Epithelial cell of prostate (primary cell): ENCODE results near the gene CD300A.
"Not testable (repeated sequence)": the region's sequence is repeated elsewhere in the genome, so short reads cannot be mapped to it uniquely, and the experiment has no call there.

Source experiments
- DNase-seq: peaks from one replicate; pipeline ENCODE4 v3.0.0-alpha.2; 2011; ENCODE audit warnings: low read depth, low spot score
- H3K27ac ChIP-seq: fragments of 450-650 bp; 2 replicates; pipeline ENCODE4 v1.5.1; 2017; ENCODE audit warnings: mild to moderate bottlenecking

The CD300A gene

DNA sequence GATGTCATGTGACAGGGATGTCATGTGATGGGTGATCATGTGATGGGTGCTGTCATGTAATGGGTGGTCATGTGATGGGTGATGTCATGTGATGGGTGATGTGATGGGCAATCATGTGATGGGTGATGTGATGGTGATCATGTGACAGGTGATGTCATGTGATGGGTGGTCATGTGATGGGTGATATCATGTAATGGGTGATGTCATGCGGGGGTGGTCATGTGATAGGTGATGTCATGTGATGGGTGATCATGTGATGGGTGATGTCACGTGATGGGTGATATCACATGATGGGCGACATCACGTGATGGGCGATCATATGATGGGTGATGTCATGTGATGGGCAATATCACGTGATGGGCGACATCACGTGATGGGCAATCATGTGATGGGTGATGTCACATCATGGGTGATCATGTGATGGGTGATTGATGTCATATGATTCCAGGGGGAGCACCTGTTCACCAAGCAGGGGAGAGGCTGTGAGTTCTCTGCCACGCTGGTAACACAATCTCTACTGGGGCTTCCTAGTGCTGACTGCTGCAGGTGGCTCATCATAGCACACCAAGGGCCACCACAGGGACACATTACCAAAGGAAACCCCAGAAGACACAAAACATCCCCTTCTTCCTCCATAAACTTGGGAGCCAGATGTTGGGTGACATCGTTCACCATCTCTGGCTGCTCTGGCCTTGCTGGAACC lies 48.3 kb downstream of the CD300A start:
- no peak for DNase-seq
- no peak overlapping the region for H3K27ac ChIP-seq

DNA sequence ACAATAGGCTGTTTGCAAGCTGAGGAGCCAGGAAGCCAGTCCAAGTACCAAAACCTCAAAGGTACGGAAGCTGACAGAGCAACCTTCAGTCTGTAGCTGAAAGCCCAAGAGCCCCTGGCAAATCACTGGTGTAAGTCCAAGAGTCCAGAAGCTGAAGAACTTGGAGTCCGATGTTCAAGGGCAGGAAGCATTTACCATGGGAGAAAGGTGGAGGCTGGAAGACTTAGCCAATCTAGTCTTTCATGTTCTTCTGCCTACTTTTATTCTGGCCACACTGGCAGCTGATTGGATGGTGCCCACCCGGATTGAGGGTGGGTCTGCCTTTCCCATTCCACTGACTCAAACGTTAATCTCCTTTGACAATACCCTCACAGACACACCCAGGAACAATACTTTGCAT lies 49.5 kb downstream of the CD300A start:
- no peak for DNase-seq
- H3K27ac ChIP-seq: no peak overlapping the region

DNA sequence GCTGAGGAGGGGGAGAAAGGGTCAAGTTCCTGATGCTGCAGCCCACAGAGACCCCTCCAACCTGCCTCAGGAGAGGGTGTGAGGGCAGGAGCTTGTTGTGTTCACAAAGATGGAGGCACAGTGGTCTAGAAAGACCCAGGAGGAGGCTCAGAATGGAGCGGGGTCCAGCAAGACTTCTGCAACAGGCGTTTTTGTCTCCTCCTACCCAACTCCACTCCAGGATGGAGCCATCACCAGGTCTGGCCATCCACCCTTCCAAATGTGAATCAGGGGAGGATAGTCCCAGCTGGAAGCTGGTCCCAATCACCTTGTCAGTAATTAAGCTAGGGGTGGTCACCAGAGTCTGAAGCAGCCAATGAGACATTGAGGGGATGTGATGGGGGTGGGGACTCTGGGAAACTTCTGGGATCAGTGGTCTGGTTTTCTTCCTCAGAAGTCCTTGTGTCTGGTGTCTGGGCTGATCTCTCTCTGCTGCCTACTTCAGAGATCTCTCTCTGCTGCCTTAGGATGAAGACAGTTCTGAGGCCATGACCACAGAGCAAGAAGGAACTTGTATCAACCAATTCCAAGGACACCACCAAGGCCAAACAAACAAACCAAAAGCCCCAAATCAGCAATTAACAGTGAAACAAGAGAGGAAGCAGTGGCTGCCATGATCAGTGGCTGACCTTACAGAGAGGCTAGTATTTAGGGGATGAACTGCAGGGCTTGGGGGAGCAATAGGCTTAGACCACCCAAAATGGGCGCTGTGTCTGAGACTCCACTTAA lies 50.3 kb downstream of the CD300A start:
- no peak overlapping the region for H3K27ac ChIP-seq
- no peak for DNase-seq

DNA sequence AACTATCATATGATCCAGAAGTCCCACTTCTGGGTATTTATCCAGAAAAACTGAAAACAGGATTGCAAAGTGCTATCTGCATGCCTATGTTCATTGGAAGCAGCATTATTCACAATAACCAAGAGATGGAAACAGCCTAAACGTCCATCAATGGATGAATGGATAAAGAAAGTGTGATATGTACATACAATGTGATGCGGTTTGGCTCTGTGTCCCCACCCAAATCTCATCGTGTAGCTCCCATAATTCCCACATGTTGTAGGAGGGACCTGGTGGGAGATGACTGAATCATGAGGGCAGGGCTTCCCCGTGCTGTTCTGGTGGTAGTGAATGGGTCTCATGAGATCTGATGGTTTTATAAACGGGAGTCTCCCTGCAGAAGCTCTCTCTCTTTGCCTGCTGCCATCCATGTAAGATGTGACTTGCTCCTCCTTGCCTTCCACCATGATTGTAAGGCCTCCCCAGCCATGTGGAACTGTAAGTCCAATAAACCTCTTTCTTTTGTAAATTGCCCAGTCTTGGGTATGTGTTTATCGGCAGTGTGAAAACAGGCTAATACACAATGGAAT lies 52.1 kb downstream of the CD300A start:
- H3K27ac ChIP-seq, DNase-seq: not testable (repeated sequence)

DNA sequence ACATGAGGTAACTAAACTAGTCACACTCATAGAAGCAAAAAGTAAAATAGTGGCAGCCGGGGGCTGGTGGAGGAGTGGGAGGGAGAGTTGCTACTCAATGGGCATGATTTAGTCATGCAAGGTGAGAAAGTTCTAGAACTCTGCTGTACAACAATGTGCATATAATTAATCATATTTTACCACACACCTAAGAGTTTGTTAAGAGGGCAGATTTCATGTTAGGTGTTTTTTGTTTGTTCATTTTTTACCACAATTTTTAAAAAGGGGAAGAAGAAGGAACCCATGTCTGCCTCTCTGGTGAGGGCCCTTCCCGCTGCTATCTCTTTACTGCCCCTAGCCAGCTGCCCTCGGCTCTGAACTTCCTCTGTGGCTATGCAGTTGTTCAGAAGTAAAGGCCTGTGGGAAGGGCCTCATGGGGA lies 53.6 kb downstream of the CD300A start:
- no peak overlapping the region for H3K27ac ChIP-seq
- no peak for DNase-seq

DNA sequence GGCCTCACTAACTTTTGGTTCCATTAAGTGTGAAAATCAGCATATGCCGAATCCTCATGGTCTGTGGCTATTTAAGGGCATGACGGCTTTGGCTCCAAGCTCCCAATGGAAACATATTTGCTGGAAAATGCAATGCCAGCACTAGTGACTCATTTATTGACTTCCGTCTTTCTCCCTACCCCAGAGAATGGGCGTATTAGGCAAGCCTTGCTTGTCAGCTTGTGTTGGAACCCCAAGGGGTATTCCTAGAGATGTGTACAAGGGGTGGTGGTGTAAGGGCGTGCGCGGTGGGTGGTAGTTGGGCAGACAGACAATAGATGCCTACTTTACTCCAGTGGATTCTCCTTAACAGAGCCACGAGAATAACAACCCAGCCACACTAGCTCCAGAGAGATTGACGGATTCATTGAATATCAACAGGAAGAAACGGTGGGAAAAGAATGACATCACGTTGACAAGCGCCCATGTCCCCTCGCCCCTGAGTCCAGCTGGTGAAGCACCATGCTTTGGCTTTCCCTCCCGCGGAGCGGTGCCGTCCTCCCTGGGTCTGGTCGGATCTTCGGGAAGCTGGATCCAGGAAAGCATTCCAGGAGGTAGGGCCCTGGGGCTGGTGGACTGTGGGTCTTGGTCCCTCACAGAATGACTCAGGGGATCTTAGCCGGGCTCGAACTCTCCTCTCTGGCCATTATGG lies 54.5 kb downstream of the CD300A start:
- no peak for DNase-seq
- no peak overlapping the region for H3K27ac ChIP-seq

DNA sequence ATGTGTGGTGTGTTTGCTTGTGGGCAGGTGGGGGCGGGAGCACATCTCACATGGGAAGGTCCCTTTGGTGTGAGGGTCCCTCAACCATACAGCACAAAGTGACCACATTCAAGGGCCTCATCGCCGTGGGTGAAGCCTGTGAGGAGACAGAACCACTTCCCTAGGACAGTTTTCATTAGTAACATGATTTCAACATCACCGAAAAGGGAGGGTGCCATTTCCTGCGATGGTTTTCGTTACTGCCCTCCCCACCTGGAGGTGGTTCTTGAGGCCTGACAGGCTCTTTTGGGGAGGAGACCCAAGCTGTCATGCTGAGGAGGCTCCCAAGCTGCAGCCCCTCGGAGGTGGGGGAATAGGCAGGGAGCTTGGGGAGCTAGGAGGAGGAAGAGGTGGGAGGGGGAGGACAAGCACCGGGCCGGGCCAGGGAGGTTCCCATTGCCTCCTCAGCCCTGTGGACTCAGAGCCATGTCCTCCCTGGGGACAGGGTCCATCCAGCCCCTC lies 55.3 kb downstream of the CD300A start:
- H3K27ac ChIP-seq: no peak overlapping the region
- DNase-seq: no peak

DNA sequence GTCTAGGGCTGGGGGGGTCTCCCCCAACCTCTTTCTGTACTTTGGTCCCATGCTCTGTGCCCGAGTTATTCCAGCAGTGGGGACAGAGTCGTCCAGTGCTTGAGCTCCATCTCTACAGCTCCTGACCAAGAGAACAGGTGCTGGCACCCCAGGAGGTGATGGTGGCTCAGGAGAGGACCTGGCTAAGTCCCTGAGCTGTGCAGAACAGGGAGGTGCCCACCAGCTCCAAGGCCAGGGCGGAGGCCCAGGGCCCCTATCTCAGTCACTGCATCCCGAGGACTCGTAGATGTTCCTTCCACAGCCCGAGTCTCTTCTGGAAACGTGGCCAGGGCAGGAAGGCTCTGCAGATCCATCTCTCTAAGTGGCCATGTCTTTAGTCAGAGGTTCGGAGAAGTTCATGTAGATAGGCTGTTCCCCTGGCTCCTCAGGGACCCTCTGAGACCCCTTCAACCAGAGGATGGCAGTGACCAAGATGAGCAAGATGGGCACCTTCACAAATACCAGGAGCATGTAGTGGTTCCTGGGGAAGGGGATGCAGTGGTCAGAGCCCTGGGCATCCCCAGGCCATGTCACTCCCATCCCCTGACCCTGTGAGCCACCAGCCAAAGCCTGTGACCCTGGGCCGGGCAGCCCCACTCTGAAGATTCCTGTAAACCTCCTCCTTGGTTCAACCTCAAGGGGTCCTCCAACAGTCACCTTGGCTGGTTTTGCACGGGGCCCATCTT lies 56.1 kb downstream of the CD300A start:
- H3K27ac ChIP-seq: no peak overlapping the region
- DNase-seq: no peak

DNA sequence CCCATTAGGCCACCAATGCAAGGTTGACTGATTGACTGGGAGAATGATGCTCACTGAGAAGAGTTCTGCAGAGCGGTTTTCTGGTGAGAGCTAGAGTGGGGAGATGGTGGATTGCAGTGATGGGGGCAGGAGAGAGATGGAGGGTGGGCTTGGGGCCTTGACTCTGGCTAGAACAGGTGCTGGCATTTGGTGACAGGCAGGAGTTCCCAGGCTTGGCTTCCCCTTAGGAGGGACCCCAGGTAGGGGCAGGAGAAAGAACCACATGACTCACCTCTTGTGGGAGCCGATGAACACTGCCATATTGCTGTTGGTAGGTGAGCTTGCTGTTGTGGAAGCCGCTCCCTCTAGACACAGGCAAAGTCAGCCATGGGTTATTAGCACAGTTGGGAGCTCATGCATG lies 56.9 kb downstream of the CD300A start:
- DNase-seq: no peak
- no peak overlapping the region for H3K27ac ChIP-seq

DNA sequence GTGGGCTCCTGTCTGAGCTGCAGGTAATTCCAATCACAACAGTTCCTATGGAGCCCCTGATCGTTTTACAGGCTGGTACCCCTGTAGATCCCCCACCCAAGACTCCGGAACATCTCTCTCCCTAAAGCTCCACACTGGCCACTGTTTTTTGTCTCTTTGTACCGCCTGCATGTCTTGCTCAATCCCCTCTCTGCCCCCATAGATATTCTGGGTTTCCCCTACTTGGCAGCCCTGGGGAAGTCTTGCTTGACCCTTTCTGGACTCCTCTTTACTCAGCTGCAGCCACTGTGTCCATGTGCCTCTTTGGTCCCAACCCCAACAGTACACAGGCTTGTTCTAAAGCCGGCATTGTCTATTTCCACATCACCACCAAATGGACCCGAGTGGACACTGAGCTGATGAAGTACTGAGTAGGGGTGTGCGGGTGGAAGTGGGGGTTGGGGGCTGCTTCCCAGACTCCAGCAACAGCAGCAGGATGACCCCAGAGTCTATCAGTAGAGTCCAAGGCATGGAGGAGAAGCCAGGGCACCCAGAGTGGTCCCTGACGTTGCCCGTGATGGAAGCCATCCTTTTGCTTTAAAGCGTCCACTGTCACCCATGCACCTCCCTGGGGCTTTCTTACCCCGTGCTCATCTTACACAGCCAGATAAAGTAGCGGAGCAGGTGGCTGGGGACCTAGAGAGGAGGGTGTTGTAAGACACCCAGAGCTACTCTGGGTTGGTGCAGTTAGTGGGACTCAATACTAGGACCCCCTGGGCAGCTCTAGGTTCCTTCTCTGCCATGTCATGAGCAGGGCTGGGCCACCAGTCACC lies 58.4 kb downstream of the CD300A start:
- H3K27ac ChIP-seq: no peak overlapping the region
- DNase-seq: no peak

DNA sequence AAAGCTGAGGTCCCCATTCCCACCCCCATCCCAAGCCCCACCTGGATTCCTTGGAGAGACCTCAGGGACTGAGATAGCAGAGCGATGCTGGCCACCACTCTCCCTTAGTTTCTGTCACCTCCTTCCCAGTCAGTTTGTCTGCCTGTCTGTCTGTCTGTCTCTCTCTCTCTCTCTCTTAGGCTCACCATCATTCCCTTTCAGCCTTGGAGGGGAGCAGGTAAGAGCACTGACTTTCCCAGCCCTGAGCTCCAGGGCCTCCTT lies 59.0 kb downstream of the CD300A start:
- DNase-seq: no peak
- H3K27ac ChIP-seq: no peak overlapping the region

DNA sequence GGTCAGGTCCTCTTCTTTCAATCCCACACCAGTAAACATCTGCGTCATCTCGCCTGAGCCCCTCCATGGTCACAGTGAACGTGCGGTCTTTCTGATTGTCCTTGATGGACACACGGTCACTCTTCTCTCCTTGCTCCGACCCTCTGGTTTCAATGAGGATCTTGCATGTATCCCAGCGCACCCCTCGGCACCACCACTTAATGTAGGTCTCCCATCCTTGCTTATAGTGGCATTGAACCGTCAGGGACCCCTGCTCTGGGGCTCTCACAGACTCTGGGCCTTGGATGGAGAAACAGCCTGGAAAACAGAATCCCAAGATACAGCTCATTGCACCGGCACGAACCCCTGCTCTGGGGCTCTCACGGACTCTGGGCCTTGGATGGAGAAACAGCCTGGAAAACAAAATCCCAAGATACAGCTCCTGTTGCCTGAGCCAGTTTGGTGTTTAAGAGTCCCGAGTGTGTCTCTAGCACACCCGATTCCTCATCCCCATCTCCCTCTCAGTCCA lies 59.4 kb downstream of the CD300A start:
- no peak for DNase-seq
- H3K27ac ChIP-seq: no peak overlapping the region

DNA sequence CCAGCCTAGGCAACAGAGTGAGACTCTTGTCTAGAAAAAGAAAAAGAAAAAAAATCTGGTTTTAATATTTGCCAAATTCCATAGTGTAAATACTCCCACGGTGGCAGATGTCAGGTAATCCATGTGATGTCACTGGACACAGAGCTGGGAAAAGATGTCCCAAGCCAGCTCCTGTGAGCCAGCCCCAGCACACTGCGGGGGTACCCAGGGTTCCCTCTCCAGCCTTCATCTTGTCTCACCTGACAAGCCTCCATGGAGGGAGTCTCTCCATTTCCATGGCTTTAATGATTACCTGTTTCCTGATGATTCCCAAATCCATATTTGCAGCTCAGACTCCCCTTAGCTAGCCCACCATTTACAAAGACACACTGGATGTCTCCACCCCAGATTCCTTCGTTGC lies 60.2 kb downstream of the CD300A start:
- H3K27ac ChIP-seq: no peak overlapping the region

DNA sequence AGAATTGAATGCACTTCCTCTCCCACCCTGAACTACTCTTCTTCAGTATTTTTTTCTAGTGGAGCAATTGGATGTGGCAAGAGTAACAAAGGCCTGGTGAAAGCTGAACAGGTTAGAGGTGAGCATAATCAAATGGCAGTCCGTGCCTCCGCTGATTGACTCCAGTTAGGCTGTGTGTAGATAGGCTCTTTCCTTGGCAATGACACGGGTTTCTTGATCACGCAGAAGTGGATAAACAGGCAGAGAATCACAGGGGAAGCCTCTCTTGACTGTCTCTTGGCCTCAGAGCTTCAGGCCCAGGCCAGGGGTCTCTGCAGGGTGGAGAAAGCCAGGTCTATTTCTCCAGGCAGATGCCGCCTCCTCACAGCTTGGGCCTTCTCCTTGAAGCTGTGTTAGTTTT lies 60.6 kb downstream of the CD300A start:
- DNase-seq: no peak

More for the DNA sequence above, 60.2 kb downstream of the CD300A start:
- DNase-seq: no peak

DNA sequence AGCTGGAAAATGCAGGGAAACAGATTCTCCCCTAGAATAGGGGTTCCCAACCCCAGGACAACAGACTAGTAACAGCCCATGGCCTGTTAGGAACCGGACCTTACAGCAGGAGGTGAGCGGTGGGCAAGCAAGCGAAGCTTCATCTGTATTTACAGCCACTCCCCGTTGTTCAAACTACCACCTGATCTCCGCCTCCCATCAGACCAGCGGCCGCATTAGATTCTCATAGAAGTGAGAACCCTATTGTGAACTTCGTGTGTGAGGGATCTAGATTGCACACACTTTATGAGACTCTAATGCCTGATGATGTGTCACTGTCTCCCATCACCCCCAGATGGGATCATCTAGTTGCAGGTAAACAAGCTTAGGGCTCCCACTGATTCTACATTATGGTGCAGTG lies 61.3 kb downstream of the CD300A start:
- no peak overlapping the region for H3K27ac ChIP-seq
- DNase-seq: no peak

More for the DNA sequence above, 60.6 kb downstream of the CD300A start:
- H3K27ac ChIP-seq: no peak overlapping the region

DNA sequence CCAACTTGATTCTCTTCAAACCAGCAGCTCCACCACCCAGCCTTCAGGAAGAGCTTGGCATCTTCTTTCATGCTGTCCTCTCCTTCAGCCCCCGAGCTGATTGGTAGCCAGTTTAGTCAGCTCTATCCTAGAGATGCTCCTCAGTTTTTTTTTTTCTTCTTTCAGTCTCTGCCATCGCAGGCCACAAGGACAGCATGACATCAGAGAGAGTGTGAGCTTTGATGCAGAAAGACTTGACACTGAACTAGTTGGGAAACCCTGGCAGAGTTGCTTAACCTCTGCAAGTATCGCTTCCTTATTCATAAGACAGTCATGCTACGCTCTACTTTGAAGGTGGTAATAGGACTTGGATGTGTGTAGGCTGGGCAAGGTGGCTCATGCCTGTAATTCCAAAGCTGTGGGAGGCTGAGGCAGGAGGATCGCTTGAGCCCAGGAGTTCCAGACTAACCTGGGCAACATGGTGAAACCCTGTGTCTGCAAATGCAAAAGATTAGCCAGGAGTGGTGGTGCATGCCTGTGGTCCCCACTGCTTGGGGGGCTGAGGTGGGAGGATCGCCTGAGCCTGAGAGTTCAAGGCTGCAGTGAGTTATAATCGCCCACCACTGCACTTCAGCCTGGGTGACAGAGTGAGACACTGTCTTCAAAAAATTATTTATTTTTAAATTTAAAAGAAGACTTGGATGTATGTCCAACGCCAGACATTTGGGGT lies 62.2 kb downstream of the CD300A start:
- H3K27ac ChIP-seq: no peak overlapping the region
- no peak for DNase-seq

DNA sequence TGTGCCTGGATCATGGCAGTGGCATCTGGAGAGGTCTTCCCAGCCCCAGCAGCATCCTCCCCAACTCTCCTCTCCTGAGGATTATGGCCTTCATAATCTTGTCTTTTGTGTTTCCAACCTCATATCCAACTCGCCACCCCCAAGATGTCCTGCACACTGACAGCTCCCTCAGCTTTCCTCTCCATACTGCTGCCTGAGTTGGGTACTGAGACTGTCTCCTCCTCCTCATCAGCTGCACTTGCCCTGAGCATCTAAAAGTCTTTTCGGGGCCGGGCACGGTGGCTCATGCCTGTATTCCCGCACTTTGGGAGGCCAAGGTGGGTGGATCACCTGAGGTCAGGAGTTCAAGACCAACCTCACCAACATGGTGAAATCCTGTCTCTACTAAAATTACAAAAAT lies 62.8 kb downstream of the CD300A start:
- H3K27ac ChIP-seq: no peak overlapping the region
- DNase-seq: no peak

DNA sequence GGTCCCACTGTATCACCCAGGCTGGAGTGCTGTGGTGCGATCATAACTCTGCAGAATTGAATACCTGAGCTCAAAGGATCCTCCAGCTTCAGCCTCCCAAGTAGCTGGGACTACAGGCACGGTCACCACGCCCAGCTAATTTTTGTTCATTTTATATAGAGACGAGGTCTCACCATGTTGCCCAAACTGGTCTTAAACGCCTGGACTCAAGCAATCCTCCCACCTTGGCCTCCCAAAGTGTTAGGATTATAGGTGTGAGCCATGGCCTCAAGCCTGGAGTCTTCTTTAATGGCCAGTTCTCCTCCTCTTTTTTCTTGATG lies 64.4 kb downstream of the CD300A start:
- no peak overlapping the region for H3K27ac ChIP-seq
- DNase-seq: no peak

DNA sequence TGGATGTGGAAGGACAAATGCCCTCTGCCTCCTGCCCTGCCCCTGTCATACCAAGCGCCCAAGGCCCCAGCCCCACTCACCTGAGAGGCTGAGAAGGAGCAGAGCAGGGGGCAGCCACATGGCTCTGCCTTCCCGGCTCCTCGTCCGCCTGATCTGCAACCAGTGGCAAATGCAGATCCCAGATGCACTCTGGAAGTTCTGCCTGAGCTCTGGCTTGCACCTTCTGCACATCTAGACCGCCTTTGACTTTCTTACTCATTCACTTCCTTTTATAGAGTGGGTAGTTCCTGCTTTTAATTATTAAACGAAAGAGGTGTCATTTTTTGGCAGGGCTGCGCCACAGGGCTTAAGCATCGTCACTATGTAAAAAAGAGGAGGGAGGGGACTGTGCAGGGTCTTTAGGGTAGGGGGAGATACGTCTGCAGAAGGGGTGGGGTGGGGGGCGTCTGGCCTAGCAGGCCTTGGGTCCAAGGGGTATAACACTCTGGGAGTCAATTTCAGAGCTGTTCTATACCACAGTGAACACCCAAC lies 64.9 kb downstream of the CD300A start, which contains the start of gene CD300LB:
Gene CD300LB, minus strand, starts transcription at position 245 of the 531 bp plus-strand sequence. Its CDS starts 125 bp downstream, at position 120.
- no peak within 1 kb of the TSS for H3K27ac ChIP-seq
- DNase-seq: no peak
